Mononuclear cell (primary cell): ENCODE results near the gene STAG3. TPM values are rescaled to one million over a fixed set of nuclear protein-coding genes. Genes with fewer than 3 reads are reported as not detected.
"Not testable (repeated sequence)": the region's sequence is repeated elsewhere in the genome, so short reads cannot be mapped to it uniquely, and the experiment has no call there.

ENCODE experiments used
- H3K27me3 ChIP-seq: 2 replicates; pipeline ENCODE4 v1.6.0; 2011; ENCODE audit warnings: low read length, control low read depth; ENCODE audit not compliant: insufficient read depth
- H3K4me1 ChIP-seq: 2 replicates; pipeline ENCODE4 v1.5.1; 2011; ENCODE audit warnings: mild to moderate bottlenecking, low read length, control low read depth; ENCODE audit not compliant: insufficient read depth
- H3K4me3 ChIP-seq: 2 replicates; pipeline ENCODE4 v1.5.1; 2011; ENCODE audit warnings: mild to moderate bottlenecking, low read length, moderate library complexity
- H3K9me3 ChIP-seq: 2 replicates; pipeline ENCODE4 v1.5.1; 2011; ENCODE audit warnings: low read depth, mild to moderate bottlenecking, control low read depth, low read length
- total RNA-seq: library from RNA; depleted of rRNA; stranded (reverse); fragments of >200 nt; gene quantifications from one replicate; pipeline ENCODE4 v1.2.3, GENCODE V29; 2012

Gene STAG3
- total RNA-seq, 1 donor: 6.7 TPM

DNA sequence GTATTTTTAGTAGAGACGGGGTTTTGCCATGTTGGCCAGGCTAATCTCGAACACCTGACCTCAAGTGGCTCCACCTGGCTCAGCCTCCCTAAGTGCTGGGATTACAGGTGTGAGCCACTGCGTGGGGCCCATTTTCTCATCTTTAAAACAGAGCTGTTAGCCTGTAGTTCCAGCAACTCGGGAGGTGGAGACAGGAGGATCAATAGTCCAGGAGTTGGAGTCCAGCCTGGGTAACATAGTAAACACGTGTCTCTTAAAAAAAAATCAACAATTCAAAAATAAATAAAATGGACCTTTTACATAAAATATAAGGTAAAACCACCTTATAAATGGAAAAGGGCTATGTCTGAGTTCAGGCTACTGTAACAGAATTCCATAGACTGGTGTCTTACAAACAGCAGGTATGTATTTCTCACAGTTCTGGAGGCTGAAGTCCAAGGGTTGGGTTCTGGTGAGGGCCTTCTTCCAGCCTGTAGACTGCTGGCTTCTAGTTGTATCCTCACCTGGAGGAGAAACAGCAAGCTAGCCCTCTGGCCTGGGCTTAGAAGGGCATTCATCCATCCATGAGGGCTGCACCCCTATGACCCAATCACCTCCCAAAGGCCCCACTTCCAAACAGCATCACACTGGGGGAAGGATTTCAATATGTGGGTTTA is 35.0 kb downstream of the STAG3 start:
- Histone ChIP-seq H3K9me3 (no peaks in the 10 kb centered on the region), H3K4me1 (peaks cover 46% of the 10 kb centered on the region), H3K27me3 (no peaks in the 10 kb centered on the region), H3K4me3 (no peak overlapping the region)

DNA sequence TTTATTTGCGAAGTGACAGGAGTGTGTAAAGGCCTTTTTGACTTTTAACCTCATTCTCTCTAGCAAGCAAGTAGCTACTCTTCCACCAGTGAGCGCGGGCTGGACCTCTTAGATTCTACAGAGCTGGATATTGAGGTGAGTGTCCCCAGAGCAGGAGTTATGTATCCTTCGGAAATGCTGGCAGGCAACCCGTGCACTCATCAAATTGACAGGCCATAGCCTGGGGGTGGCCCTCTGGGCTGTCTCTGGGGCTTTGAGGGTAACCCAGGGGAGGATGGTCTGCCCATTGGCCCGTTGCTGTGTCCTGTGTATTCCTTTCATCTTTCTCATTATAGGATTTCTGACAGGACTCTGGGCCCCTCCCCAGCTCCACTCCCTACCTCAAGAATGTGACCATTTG is 36.0 kb downstream of the STAG3 start:
- H3K27me3 ChIP-seq: no peaks in the 10 kb centered on the region
- no peaks in the 10 kb centered on the region for H3K9me3 ChIP-seq
- peaks cover 47% of the 10 kb centered on the region for H3K4me1 ChIP-seq
- no peak overlapping the region for H3K4me3 ChIP-seq

- H3K4me3 ChIP-seq, H3K9me3 ChIP-seq, H3K27me3 ChIP-seq: not testable (repeated sequence)
- peaks cover 47% of the 10 kb centered on the region for H3K4me1 ChIP-seq
Observed at GRCh38 chr7:100214356-100214755, 36.6 kb downstream of the STAG3 start.

GRCh38 chr7:100215895-100216294 is 38.2 kb downstream of the STAG3 start:
- no peaks in the 10 kb centered on the region for H3K27me3 ChIP-seq
- H3K4me3 ChIP-seq: no peak overlapping the region
- H3K4me1 ChIP-seq: peaks cover 39% of the 10 kb centered on the region
- H3K9me3 ChIP-seq: no peaks in the 10 kb centered on the region

DNA sequence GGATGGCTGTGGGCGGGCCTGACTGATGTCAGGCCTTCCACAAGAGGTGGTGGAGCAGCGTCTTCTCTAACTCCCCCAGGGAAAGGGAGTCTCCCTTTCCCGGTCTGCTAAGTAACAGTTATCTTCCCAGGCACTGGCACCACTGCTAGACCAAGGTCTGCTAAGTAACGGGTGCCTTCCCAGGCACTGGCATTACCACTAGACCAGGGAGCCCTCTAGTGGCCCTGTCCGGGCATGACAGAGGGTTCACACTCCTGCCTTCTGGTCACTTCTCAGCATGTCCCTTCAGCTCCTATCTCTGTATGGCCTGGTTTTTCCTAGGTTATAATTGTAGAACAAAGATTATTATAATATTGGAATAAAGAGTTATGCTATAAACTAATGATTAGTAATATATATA is 40.2 kb downstream of the STAG3 start:
- H3K9me3 ChIP-seq, H3K4me3 ChIP-seq, H3K27me3 ChIP-seq: not testable (repeated sequence)
- H3K4me1 ChIP-seq: peaks cover 44% of the 10 kb centered on the region

DNA sequence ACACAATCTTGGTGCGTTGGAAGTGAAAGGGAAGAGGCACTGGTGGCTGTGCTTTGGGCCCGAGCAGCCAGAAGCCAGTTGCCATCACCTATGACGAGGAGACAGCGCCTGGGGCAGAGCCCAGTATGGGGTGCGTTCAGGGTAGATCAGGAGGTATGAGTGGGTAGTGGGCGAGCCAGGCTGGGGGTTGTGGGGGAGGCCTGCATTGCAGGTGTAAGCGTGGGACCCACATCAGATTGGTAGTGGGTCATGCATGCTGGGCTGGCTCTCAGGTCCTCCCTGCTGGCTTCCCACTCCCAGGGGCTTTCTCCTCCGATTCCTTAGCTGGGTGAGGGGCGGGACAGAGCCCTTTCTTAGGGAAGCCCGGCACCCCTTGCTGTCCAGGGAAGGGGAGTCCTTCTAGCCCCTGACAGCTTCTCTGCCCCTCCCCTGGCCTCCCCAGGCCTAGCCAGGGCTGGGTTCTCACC is 41.6 kb downstream of the STAG3 start:
- H3K4me1 ChIP-seq: peaks cover 45% of the 10 kb centered on the region
- peak overlapping the region; percentile 58 for H3K4me3 ChIP-seq
- no peaks in the 10 kb centered on the region for H3K9me3 ChIP-seq
- H3K27me3 ChIP-seq: no peaks in the 10 kb centered on the region

GRCh38 chr7:100219801-100220585 is 42.3 kb downstream of the STAG3 start, which contains the start of gene PVRIG:
Gene PVRIG (plus strand): TSS chr7:100219949. CDS start chr7:100219971, 22 bp downstream.
- peak within 1 kb of the TSS; percentile 58 for H3K4me3 ChIP-seq
- H3K4me1 ChIP-seq: peaks cover 50% of the 10 kb centered on the region
- not testable (repeated sequence) for H3K27me3 ChIP-seq, H3K9me3 ChIP-seq

DNA sequence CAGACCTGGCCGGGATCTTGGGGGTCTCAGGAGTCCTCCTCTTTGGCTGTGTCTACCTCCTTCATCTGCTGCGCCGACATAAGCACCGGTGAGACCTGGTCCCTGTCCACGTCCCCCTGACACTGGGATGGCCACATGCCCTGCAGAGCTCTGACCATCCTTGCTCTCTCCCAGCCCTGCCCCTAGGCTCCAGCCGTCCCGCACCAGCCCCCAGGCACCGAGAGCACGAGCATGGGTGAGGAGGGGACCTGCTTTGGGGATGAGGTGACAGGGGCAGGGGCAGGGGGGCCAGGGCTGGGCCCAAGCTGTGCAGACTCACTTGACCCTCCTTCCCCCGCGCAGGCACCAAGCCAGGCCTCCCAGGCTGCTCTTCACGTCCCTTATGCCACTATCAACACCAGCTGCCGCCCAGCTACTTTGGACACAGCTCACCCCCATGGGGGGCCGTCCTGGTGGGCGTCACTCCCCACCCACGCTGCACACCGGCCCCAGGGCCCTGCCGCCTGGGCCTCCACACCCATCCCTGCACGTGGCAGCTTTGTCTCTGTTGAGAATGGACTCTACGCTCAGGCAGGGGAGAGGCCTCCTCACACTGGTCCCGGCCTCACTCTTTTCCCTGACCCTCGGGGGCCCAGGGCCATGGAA is 43.0 kb downstream of the STAG3 start:
- H3K4me3 ChIP-seq: peak overlapping the region; percentile 58

GRCh38 chr7:100221231-100221718 is 43.6 kb downstream of the STAG3 start:
- Histone ChIP-seq H3K4me1 (peaks cover 51% of the 10 kb centered on the region), H3K4me3 (peak overlapping the region; percentile 58), H3K27me3 (no peaks in the 10 kb centered on the region), H3K9me3 (no peaks in the 10 kb centered on the region)

More for the DNA sequence above, 43.0 kb downstream of the STAG3 start:
- no peaks in the 10 kb centered on the region for H3K27me3 ChIP-seq
- peaks cover 51% of the 10 kb centered on the region for H3K4me1 ChIP-seq
- H3K9me3 ChIP-seq: no peaks in the 10 kb centered on the region

DNA sequence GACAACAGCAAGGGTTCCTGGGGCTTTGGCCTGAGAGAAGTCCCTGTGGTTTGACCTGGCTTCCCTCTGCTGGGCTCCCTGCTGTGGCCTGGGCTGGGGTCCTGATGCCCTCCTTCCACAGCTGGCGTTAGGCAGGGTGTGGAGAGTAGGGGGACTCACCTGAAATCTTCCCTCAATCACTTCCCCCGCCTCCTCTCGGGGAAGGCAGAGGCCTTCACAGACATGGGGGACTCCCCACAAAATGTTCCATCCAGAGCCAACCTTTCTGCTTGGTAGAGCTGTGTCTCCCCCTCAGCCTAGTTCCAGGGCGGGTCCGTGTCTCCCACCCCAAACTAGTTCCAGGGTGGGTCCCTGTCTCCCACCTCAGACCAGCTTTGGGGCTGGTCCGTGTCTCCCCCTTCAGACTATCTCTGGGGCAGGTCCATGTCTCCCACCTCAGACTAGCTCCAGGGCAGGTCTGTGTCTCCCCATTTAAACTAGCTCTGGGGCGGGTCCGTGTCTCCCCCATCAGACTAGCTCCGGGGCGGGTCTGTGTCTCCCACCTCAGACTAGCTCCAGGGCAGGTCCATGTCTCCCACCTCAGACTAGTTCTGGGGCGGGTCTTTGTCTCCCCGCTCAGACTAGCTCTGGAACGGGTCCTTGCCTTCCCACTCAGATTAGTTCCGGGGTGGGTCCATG is 44.2 kb downstream of the STAG3 start:
- H3K9me3 ChIP-seq: no peaks in the 10 kb centered on the region
- peak overlapping the region; percentile 58 for H3K4me3 ChIP-seq
- H3K27me3 ChIP-seq: no peaks in the 10 kb centered on the region
- peaks cover 49% of the 10 kb centered on the region for H3K4me1 ChIP-seq

DNA sequence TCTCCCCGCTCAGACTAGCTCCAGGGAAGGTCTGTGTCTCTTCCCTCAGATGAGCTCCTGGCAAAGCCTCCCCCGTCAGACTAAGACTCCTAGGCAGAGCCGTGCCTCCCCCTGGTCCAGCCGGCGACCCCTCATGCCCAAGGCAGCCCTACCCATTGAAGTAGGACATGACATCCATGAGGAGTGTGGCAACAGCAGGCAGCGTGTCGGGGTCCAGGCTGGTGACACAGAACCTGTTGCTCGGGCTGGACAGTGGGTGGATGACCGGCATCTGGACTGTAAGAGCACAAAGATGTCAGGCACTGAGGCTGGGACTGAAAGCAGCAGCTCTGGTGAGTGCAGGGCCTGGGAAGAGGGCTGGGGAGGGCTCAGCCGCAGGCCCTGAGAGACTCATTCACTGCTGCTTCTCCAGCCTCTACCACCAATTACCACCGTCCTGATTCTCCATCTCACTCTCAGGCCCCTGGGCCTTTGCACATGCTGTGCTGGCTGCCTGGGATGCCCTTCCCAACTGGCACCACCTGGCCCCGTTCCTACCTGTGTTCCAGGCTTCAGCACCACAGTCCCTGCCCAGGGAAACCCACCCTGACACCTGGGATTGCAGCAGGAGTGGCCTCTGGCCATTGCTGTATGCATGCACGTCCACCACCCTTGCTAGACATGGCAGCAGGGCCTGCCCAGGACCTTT is 44.9 kb downstream of the STAG3 start:
- Histone ChIP-seq H3K9me3 (no peaks in the 10 kb centered on the region), H3K4me3 (no peak overlapping the region), H3K4me1 (peaks cover 43% of the 10 kb centered on the region), H3K27me3 (no peaks in the 10 kb centered on the region)

DNA sequence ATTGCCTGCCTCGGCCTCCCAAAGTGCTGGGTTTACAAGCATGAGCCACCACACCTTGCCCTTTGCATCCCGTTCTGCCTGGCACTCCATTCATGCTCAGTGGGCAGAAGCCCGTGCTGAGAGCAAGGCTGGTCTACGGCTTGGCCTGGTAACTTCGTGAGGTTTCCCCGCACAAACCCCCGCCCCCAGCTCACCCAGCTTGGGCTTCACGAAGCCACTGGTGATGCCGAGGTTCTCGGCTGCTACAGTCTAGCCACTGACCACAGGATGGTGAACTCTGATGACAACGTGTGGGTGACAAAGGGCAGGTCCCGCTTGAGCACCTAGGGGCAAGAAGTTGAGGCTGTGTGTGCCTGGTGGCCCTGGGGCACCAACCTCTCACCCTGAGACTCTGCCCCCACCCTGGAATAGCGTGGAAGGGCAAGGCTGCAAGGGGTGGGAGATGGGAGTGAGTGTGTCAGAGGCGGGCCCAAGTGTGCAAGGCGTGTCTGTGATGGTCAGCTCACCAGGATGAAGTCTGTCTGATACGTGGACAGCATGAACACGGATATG is 45.7 kb downstream of the STAG3 start:
- not testable (repeated sequence) for H3K9me3 ChIP-seq, H3K27me3 ChIP-seq, H3K4me3 ChIP-seq
- H3K4me1 ChIP-seq: peaks cover 40% of the 10 kb centered on the region

DNA sequence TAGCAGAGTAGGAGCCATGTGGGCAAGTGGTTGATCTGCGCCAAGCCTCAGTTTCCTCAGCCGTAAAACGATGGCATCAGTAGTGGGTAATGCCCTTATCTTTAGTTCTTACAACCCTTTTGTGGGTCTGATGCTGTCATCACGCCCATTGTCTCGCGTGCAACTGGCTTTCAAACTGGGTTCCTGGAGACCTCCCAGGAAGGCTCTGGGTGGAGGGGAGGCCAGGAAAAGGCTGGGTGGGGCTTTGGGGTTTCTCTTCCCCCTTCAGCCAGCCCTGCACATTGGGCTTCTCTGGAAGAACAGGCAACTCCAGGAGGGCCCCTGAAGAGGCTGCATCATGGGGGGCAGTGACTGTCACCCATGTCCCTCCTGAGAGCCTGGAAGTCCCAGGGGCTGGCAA is 47.2 kb downstream of the STAG3 start:
- H3K27me3 ChIP-seq, H3K4me3 ChIP-seq, H3K9me3 ChIP-seq: not testable (repeated sequence)
- peaks cover 29% of the 10 kb centered on the region for H3K4me1 ChIP-seq

DNA sequence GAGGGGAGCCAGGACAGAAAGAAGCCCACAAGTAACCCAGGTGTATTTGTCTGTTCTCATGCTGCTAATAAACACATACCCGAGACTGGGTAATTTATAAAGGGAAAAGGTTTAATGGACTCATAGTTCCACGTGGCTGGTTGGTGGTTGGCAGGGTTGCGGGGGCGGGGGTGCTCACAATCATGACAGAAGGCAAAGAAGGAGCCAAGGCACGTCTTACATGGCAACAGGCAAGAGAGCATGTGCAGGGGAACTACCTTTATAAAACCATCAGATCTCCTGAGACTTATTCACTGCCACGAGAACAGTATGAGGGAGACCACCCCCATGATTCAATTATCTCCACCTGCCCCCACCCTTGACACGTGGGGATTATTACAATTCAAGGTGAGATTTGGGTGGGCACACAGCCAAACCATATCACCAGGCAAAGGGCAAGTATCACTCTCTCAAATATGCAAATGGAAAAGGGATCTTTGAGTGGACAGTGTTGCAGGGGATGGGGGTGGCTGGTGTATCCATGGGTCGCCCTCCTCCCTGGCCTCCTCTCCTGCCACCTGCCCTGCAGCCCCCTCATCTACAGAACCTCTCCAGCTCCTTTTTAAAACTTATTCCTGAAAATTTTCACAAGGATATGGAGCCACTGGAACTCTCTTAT is 57.1 kb downstream of the STAG3 start:
- not testable (repeated sequence) for H3K9me3 ChIP-seq, H3K4me1 ChIP-seq, H3K27me3 ChIP-seq, H3K4me3 ChIP-seq
